Activated T-helper 1 cell treated with Interleukin-2 at 50 U/mL for 16 hours (primary cell): ENCODE results near the gene XIRP2.

ENCODE experiments used
- DNase-seq: peaks from one replicate; pipeline ENCODE4 v3.0.0-alpha.2; 2020; ENCODE audit warnings: low read depth

XIRP2 gene

GRCh38 chr2:167292430-167293171, 404.3 kb downstream of the XIRP2 start, which contains the start of gene B3GALT1:
Gene B3GALT1, plus strand, starts transcription at chr2:167293001.
- DNase-seq: peak; percentile 11

GRCh38 chr2:167293172-167293781, 405.0 kb downstream of the XIRP2 start:
- no peak for DNase-seq

GRCh38 chr2:167293943-167294775, 405.9 kb downstream of the XIRP2 start:
- no peak for DNase-seq

- DNase-seq: no peak
Measured at GRCh38 chr2:167294776-167295140, 406.5 kb downstream of the XIRP2 start.

- DNase-seq: no peak
Measured at GRCh38 chr2:167297292-167297691, 409.0 kb downstream of the XIRP2 start.

- no peak for DNase-seq
Measured at GRCh38 chr2:167298017-167298416, 409.7 kb downstream of the XIRP2 start.
